Germinal center (tissue), 1 donor: Measurements from ENCODE around the gene FAM151A.
"Not testable (repeated sequence)": the region's sequence is repeated elsewhere in the genome, so short reads cannot be mapped to it uniquely, and the experiment has no call there.

Source experiments
- DNase-seq: peaks from one replicate; pipeline ENCODE4 v3.0.0; 2012; ENCODE audit warnings: mixed read lengths, low spot score

The FAM151A gene

GRCh38 chr1:54636461-54637446 lies 13.4 kb upstream of the FAM151A start:
- not testable (repeated sequence) for DNase-seq

GRCh38 chr1:54635804-54636203 lies 12.5 kb upstream of the FAM151A start:
- not testable (repeated sequence) for DNase-seq

- no peak for DNase-seq
These were observed 3.9 kb upstream of the FAM151A start for GRCh38 chr1:54627196-54627595.

GRCh38 chr1:54624466-54625464 lies 1.4 kb upstream of the FAM151A start:
- no peak for DNase-seq

GRCh38 chr1:54619749-54620148 lies 3.6 kb downstream of the FAM151A start:
- DNase-seq: no peak

GRCh38 chr1:54615531-54616279 lies 7.6 kb downstream of the FAM151A start:
- no peak for DNase-seq

GRCh38 chr1:54614563-54614962 lies 8.8 kb downstream of the FAM151A start:
- no peak for DNase-seq

- no peak for DNase-seq
These were observed 9.3 kb downstream of the FAM151A start for GRCh38 chr1:54614024-54614423.

- no peak for DNase-seq
These were observed 11.7 kb downstream of the FAM151A start for GRCh38 chr1:54611621-54612020.

GRCh38 chr1:54610601-54611580 lies 12.4 kb downstream of the FAM151A start:
- DNase-seq: no peak

GRCh38 chr1:54610048-54610447 lies 13.3 kb downstream of the FAM151A start:
- DNase-seq: no peak

GRCh38 chr1:54609301-54609921 lies 13.9 kb downstream of the FAM151A start:
- DNase-seq: no peak

- DNase-seq: no peak
These were observed 14.6 kb downstream of the FAM151A start for GRCh38 chr1:54608566-54609230.

- no peak for DNase-seq
These were observed 15.3 kb downstream of the FAM151A start for GRCh38 chr1:54607821-54608565.

GRCh38 chr1:54606990-54607325 lies 16.4 kb downstream of the FAM151A start:
- no peak for DNase-seq

- no peak for DNase-seq
These were observed 17.0 kb downstream of the FAM151A start for GRCh38 chr1:54606096-54606989.

GRCh38 chr1:54604572-54605370 lies 18.6 kb downstream of the FAM151A start:
- DNase-seq: peak; percentile 42
